ENCODE measurements around the gene TRIM44. TPM values are rescaled to one million over a fixed set of nuclear protein-coding genes. Genes with fewer than 3 reads are reported as not detected.
A peak's percentile ranks its signal among the peaks of the same experiment; 100 is the strongest.

Gene TRIM44, protein sequence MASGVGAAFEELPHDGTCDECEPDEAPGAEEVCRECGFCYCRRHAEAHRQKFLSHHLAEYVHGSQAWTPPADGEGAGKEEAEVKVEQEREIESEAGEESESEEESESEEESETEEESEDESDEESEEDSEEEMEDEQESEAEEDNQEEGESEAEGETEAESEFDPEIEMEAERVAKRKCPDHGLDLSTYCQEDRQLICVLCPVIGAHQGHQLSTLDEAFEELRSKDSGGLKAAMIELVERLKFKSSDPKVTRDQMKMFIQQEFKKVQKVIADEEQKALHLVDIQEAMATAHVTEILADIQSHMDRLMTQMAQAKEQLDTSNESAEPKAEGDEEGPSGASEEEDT
- 62.7 to 74.6 TPM (median 68.7 TPM) in 3 replicates for total RNA-seq
- long read RNA-seq, full-length matches to known transcripts = 204 of 217 reads
- long read RNA-seq, partial matches to known transcripts = 0 of 217 reads
- long read RNA-seq, other reads (novel, unspliced or antisense) = 13 of 217 reads

DNA sequence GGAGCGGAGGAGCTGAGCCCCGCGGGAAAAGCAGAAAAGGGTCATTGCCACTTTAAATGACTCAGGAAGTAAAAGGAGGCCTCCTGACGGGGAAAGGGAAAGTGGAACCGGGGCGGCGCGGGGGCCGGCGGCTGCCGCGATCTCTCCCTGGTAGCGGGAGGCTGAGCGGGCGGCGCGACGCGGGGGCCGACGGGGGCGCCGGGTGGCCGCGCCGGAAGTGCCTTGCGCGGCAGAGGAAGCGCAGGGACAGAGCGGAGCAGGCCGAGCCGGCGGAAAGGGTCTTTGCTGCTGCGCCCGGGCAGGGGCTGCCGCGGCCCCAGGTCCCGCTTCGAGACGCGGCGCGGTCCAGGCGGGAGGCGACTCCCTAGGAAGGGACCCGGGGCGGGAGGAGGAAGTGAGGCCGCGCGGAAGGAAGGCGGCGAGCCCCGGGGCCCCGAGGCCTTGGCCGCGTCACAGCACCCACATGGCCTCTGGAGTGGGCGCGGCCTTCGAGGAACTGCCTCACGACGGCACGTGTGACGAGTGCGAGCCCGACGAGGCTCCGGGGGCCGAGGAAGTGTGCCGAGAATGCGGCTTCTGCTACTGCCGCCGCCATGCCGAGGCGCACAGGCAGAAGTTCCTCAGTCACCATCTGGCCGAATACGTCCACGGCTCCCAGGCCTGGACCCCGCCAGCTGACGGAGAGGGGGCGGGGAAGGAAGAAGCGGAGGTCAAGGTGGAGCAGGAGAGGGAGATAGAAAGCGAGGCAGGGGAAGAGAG is at the start of gene TRIM44:
TSS of gene TRIM44 (plus strand) at position 127 of the 759 bp plus-strand sequence. CDS start at position 464, 337 bp downstream.
- H3K4me3 Mint-ChIP-seq (ENCODE audit: unreplicated experiment) = peak within 1 kb of the TSS; percentile 98
- peaks cover 18% of the 10 kb centered on the region for H3K36me3 Mint-ChIP-seq (ENCODE audit: low read depth)
- H3K9me3 Mint-ChIP-seq (ENCODE audit: low read depth) = peaks cover 29% of the 10 kb centered on the region
- TF ChIP-seq, protein P1, sequence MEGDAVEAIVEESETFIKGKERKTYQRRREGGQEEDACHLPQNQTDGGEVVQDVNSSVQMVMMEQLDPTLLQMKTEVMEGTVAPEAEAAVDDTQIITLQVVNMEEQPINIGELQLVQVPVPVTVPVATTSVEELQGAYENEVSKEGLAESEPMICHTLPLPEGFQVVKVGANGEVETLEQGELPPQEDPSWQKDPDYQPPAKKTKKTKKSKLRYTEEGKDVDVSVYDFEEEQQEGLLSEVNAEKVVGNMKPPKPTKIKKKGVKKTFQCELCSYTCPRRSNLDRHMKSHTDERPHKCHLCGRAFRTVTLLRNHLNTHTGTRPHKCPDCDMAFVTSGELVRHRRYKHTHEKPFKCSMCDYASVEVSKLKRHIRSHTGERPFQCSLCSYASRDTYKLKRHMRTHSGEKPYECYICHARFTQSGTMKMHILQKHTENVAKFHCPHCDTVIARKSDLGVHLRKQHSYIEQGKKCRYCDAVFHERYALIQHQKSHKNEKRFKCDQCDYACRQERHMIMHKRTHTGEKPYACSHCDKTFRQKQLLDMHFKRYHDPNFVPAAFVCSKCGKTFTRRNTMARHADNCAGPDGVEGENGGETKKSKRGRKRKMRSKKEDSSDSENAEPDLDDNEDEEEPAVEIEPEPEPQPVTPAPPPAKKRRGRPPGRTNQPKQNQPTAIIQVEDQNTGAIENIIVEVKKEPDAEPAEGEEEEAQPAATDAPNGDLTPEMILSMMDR (IDR thresholded peaks at IDR 0.05) = no peak
- H3K27ac Mint-ChIP-seq (ENCODE audit: unreplicated experiment) = peak within 1 kb of the TSS; percentile 99
- peak; percentile 92 for DNase-seq (ENCODE audit: low spot score)
- peaks cover 44% of the 10 kb centered on the region for H3K4me1 Mint-ChIP-seq (ENCODE audit: low read depth)
- no peaks in the 10 kb centered on the region for H3K27me3 Mint-ChIP-seq (ENCODE audit: low read depth)

DNA sequence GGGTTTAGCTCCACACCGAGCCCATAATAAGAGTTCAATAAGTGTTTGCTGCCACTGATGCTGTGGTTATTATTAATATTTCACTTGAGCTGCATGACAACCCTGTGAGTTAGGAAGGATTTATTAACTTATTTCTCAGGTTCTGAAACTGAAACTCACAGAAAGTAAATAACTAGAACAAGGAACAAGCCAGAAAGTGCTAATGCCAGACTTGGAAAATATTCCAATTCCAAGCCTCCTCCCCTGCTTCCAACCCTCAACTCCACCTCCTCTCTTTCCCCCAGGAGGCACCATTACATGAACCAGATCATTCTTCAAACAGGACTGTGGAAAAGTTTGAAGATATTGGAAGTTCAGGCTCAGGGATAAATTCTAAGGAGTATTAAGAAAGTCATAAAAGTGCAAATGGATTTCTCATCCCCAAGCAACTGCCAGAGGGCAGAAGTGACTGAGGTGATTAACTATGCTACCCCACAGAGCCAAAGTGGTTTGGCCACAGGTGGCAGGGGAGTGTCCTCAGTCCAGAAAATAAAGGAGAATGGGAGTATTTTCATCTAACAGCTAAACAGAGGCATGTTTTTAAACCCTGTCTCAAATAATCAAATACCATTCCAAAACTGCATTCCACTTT is 47.5 kb upstream of the TRIM44 start:
- no peak for DNase-seq (ENCODE audit: low spot score)
- no peaks in the 10 kb centered on the region for H3K36me3 Mint-ChIP-seq (ENCODE audit: low read depth)
- no peaks in the 10 kb centered on the region for H3K9me3 Mint-ChIP-seq (ENCODE audit: low read depth)
- no peak overlapping the region for H3K4me3 Mint-ChIP-seq (ENCODE audit: unreplicated experiment)
- TF ChIP-seq, protein P1 (IDR thresholded peaks at IDR 0.05) = no peak
- peaks cover 1% of the 10 kb centered on the region for H3K27me3 Mint-ChIP-seq (ENCODE audit: low read depth)
- peaks cover 20% of the 10 kb centered on the region for H3K4me1 Mint-ChIP-seq (ENCODE audit: low read depth)
- no peak overlapping the region for H3K27ac Mint-ChIP-seq (ENCODE audit: unreplicated experiment)

DNA sequence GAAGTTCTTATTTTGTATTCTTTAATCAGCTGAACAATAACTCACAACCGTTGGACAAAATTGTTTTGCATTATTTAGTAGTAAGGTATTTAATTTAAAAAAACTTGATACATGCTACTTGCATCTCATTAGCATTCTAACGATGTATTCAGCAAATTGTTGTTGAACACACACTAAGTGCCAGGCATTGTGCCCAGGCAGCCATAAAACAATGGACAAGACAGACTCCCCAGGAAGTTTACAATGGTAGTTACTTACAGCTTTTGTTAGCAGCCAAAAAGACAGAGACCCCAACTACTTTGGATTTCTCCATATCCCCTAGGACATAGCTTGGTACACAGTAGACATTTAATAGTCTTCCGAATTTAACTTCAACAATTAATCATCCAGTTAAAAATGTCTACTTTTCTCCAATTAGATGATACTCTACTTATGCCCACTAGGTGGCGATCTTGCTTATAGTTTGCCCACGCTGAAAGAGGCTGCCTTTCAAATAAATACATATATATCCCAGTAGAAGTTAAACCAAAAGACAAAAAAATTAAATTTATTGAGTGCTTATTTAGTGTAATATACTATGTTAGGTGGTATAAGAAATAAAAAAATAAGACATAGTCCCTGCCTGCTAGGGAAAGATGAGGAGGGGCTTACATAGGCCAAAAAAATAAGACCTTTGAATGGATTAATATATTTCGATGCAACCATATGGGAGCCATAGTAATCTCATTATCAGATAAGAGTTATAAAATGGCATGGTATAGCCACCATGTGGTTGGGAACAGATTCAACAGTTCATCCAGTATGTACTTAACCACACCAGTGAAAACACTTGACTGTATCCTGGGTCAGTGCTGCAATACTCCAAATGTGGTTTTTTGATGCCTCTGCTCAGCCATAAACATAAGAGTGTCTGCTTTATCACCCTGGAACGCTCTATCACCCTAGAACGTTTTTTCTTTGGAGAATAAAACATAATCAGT is 46.4 kb upstream of the TRIM44 start:
- H3K9me3 Mint-ChIP-seq (ENCODE audit: low read depth) = no peaks in the 10 kb centered on the region
- peaks cover 32% of the 10 kb centered on the region for H3K4me1 Mint-ChIP-seq (ENCODE audit: low read depth)
- DNase-seq (ENCODE audit: low spot score) = no peak
- H3K36me3 Mint-ChIP-seq (ENCODE audit: low read depth) = no peaks in the 10 kb centered on the region
- no peaks in the 10 kb centered on the region for H3K27me3 Mint-ChIP-seq (ENCODE audit: low read depth)
- H3K27ac Mint-ChIP-seq (ENCODE audit: unreplicated experiment) = no peak overlapping the region
- TF ChIP-seq, protein P1 (IDR thresholded peaks at IDR 0.05) = peak; percentile 97
- no peak overlapping the region for H3K4me3 Mint-ChIP-seq (ENCODE audit: unreplicated experiment)

DNA sequence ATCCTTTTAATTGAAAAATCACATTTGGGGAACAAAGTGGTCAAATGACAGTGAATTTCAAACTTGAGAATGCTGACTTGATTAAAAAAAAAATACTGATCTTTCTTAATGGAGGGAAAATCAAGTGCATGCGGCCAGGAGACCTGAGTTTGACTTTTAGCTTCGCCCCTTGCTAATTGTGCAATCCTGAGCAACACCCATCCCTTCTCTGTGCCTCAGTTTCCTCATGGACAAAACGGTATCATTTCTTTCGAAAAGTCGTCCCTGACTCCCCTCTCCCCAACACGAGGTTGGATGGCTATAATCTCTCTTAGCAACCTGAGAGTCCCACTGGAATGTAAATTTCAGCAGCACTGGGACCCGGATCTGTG is 45.3 kb upstream of the TRIM44 start:
- Mint-ChIP-seq H3K4me3 (ENCODE audit: unreplicated experiment) (peak overlapping the region; percentile 76), H3K27ac (ENCODE audit: unreplicated experiment) (peak overlapping the region; percentile 91), H3K4me1 (ENCODE audit: low read depth) (peaks cover 43% of the 10 kb centered on the region), H3K36me3 (ENCODE audit: low read depth) (no peaks in the 10 kb centered on the region), H3K9me3 (ENCODE audit: low read depth) (no peaks in the 10 kb centered on the region), H3K27me3 (ENCODE audit: low read depth) (no peaks in the 10 kb centered on the region)
- TF ChIP-seq, protein P1 (IDR thresholded peaks at IDR 0.05) = no peak
- no peak for DNase-seq (ENCODE audit: low spot score)
